Fibroblast of lung (primary cell): ENCODE measurements around the gene FNDC3B.

Source experiments
- EZH2 ChIP-seq: IDR thresholded peaks from 2 replicates; pipeline ENCODE4 v1.5.1; 2012; ENCODE audit warnings: low read length, control low read depth, mild to moderate bottlenecking; ENCODE audit errors: missing control alignments
- TF ChIP-seq, protein P1 (sequence below), 2 donors: IDR thresholded peaks in 1 of 2; conservative IDR thresholded peaks in 1 of 2; 1 replicate in 1 of 2; 2 replicates in 1 of 2; pipeline ENCODE4 v1.5.1; 2011 to 2012; ENCODE audit warnings: low read length in 2 of 2, control low read depth in 1 of 2, inconsistent platforms in 1 of 2, low read depth in 1 of 2, mild to moderate bottlenecking in 1 of 2

- TF ChIP-seq, protein P1, sequence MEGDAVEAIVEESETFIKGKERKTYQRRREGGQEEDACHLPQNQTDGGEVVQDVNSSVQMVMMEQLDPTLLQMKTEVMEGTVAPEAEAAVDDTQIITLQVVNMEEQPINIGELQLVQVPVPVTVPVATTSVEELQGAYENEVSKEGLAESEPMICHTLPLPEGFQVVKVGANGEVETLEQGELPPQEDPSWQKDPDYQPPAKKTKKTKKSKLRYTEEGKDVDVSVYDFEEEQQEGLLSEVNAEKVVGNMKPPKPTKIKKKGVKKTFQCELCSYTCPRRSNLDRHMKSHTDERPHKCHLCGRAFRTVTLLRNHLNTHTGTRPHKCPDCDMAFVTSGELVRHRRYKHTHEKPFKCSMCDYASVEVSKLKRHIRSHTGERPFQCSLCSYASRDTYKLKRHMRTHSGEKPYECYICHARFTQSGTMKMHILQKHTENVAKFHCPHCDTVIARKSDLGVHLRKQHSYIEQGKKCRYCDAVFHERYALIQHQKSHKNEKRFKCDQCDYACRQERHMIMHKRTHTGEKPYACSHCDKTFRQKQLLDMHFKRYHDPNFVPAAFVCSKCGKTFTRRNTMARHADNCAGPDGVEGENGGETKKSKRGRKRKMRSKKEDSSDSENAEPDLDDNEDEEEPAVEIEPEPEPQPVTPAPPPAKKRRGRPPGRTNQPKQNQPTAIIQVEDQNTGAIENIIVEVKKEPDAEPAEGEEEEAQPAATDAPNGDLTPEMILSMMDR (conservative IDR thresholded peaks at IDR 0.05 in 1 of 2, IDR thresholded peaks at IDR 0.05 in 1 of 2; ENCODE audit: low read depth in 1 of 2, low read length in 2 of 2) = no peak
- TF ChIP-seq EZH2 = no peak
Measured at GRCh38 chr3:172125963-172126457, 86.6 kb downstream of the FNDC3B start.
